Mononuclear cell (primary cell): ENCODE results near the gene RPGRIP1L. TPM values are rescaled to one million over a fixed set of nuclear protein-coding genes. Genes with fewer than 3 reads are reported as not detected.

Experiments used
- H3K27me3 ChIP-seq: 2 replicates; pipeline ENCODE4 v1.6.0; 2011; ENCODE audit warnings: low read length, control low read depth; ENCODE audit not compliant: insufficient read depth
- H3K4me1 ChIP-seq: 2 replicates; pipeline ENCODE4 v1.5.1; 2011; ENCODE audit warnings: mild to moderate bottlenecking, low read length, control low read depth; ENCODE audit not compliant: insufficient read depth
- H3K4me3 ChIP-seq: 2 replicates; pipeline ENCODE4 v1.5.1; 2011; ENCODE audit warnings: mild to moderate bottlenecking, low read length, moderate library complexity
- H3K9me3 ChIP-seq: 2 replicates; pipeline ENCODE4 v1.5.1; 2011; ENCODE audit warnings: low read depth, mild to moderate bottlenecking, control low read depth, low read length
- total RNA-seq: library from RNA; depleted of rRNA; stranded (reverse); fragments of >200 nt; gene quantifications from one replicate; pipeline ENCODE4 v1.2.3, GENCODE V29; 2012

The RPGRIP1L gene
- 0.84 TPM for total RNA-seq

- Histone ChIP-seq H3K27me3 (no peaks in the 10 kb centered on the region), H3K9me3 (no peaks in the 10 kb centered on the region), H3K4me3 (peak within 1 kb of the TSS; percentile 62), H3K4me1 (peaks cover 18% of the 10 kb centered on the region)
Observed at GRCh38 chr16:53703590-53704444, at the start of gene RPGRIP1L, which contains the start of gene FTO. TSS of gene RPGRIP1L (minus strand) at chr16:53703859. CDS start at chr16:53700723, 3,136 bp downstream. TSS of gene FTO (plus strand) at chr16:53704156.

DNA sequence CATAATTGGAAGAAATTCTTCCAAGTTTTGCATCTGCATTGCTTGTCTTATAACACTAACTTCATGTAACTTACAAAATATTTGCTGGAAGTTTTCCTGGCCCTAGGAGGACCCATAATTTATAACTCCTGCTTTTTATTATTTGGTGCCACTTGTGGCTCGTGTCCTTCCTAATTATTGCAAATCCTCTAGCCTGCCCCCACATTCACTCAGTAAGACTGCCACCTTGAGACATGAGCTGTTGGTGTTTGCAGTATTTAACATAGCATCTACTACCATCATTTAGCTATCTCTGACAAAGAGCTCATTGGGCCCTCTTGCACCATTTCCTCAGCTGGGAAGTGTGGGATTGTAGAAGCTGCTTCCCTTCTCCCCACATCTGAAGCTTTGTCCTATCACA lies 49.8 kb upstream of the RPGRIP1L start:
- Histone ChIP-seq H3K4me3 (no peak overlapping the region), H3K4me1 (no peaks in the 10 kb centered on the region), H3K27me3 (no peaks in the 10 kb centered on the region), H3K9me3 (no peaks in the 10 kb centered on the region)

- Histone ChIP-seq H3K4me1 (no peaks in the 10 kb centered on the region), H3K4me3 (no peak overlapping the region), H3K27me3 (no peaks in the 10 kb centered on the region), H3K9me3 (peaks cover 6% of the 10 kb centered on the region)
Observed at GRCh38 chr16:53752560-53752959, 48.9 kb upstream of the RPGRIP1L start.

GRCh38 chr16:53745753-53746266 lies 42.2 kb upstream of the RPGRIP1L start:
- Histone ChIP-seq H3K27me3 (no peaks in the 10 kb centered on the region), H3K9me3 (peaks cover 6% of the 10 kb centered on the region), H3K4me1 (peaks cover 8% of the 10 kb centered on the region)

GRCh38 chr16:53745086-53745485 lies 41.4 kb upstream of the RPGRIP1L start:
- no peaks in the 10 kb centered on the region for H3K27me3 ChIP-seq
- no peak overlapping the region for H3K4me3 ChIP-seq
- peaks cover 6% of the 10 kb centered on the region for H3K9me3 ChIP-seq
- H3K4me1 ChIP-seq = peaks cover 8% of the 10 kb centered on the region

More at GRCh38 chr16:53745753-53746266, 42.2 kb upstream of the RPGRIP1L start:
- H3K4me3 ChIP-seq = no peak overlapping the region

- Histone ChIP-seq H3K9me3 (peaks cover 6% of the 10 kb centered on the region), H3K27me3 (no peaks in the 10 kb centered on the region), H3K4me1 (peaks cover 8% of the 10 kb centered on the region), H3K4me3 (no peak overlapping the region)
Observed at GRCh38 chr16:53744449-53744848, 40.8 kb upstream of the RPGRIP1L start.

DNA sequence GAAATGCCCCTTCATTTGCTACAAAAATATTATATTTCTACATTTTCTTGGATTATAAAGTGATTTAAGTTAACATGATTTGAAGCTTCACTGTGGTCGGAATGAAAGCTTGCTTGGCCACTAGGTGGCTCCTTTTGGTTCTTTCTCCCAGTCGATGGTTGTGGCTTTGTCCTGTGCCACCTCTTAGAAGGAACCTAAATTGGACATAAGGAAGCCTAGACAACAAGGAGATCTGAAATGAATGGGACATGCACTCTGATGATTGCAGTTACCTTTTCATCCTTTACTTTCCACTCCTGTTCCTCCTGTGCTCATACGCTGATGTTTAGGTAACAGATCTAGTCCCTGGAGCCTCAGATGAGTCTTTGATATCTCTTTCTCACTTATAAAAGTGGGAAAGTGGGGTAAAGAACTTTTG lies 39.5 kb upstream of the RPGRIP1L start:
- Histone ChIP-seq H3K9me3 (peaks cover 6% of the 10 kb centered on the region), H3K4me1 (peaks cover 8% of the 10 kb centered on the region), H3K4me3 (no peak overlapping the region), H3K27me3 (no peaks in the 10 kb centered on the region)

- peaks cover 8% of the 10 kb centered on the region for H3K4me1 ChIP-seq
- H3K4me3 ChIP-seq = no peak overlapping the region
- no peaks in the 10 kb centered on the region for H3K27me3 ChIP-seq
- no peaks in the 10 kb centered on the region for H3K9me3 ChIP-seq
Observed at GRCh38 chr16:53741546-53741945, 37.9 kb upstream of the RPGRIP1L start.

GRCh38 chr16:53740933-53741531 lies 37.4 kb upstream of the RPGRIP1L start:
- Histone ChIP-seq H3K4me3 (no peak overlapping the region), H3K27me3 (no peaks in the 10 kb centered on the region), H3K4me1 (peaks cover 8% of the 10 kb centered on the region), H3K9me3 (no peaks in the 10 kb centered on the region)

DNA sequence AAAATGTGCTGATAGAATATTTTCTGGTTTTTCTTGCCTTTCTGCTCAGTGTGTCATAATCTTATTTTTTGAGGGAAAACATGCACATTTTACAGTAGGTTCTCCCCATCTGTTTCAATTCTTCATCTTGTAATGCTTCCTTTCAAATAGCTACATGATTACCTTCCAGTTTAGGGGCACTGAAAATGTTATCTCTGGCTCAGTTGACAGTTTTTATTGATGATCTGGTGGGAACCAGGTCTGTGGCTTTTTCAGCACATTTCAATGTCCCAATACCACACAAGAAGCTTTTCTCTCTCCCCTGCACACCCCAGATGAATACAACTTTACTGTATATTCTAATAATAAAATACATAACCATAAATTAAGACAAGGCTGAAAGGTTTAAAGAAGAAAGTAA lies 36.8 kb upstream of the RPGRIP1L start:
- H3K4me1 ChIP-seq = peaks cover 8% of the 10 kb centered on the region
- no peak overlapping the region for H3K4me3 ChIP-seq
- no peaks in the 10 kb centered on the region for H3K27me3 ChIP-seq
- no peaks in the 10 kb centered on the region for H3K9me3 ChIP-seq

DNA sequence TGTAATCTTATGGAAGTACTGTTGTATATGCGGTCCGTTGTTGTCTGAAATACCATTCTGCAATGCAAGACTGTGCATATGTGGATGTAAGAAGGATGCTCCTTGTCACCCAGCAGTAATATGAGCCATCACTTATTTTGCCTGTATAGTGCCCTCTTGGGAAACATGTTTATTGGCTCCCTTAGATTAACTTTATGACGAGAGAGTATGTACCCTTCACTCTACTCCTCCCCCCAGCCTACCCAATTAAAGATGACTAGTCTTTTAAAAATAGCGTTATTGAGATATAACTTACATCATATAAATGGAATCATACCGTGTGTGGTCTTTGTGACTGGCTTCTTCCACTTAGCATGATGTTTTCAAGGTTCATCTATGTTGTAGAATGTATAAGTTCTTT lies 33.9 kb upstream of the RPGRIP1L start:
- no peaks in the 10 kb centered on the region for H3K4me1 ChIP-seq
- no peaks in the 10 kb centered on the region for H3K9me3 ChIP-seq
- H3K4me3 ChIP-seq = no peak overlapping the region
- no peaks in the 10 kb centered on the region for H3K27me3 ChIP-seq

DNA sequence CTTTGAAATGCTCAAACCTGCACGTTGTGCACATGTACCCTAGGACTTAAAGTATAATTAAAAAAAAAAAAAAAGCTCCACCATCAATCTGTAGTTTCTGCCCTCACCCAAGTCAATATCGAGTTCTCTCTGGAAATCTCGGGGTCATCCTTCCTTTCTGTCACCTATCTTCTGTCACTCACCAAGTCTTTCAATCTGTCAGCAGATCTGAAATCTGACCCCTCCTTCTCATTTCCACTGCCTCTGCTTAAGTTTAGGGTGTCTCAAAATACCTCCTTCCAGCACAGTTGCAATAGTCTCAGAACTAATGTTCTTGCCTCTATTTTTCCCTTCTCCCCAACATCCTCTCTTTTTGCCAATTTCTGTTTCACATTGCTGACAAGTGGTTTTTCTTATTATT lies 32.6 kb upstream of the RPGRIP1L start:
- H3K4me3 ChIP-seq = no peak overlapping the region
- no peaks in the 10 kb centered on the region for H3K4me1 ChIP-seq
- H3K9me3 ChIP-seq = no peaks in the 10 kb centered on the region
- H3K27me3 ChIP-seq = no peaks in the 10 kb centered on the region

DNA sequence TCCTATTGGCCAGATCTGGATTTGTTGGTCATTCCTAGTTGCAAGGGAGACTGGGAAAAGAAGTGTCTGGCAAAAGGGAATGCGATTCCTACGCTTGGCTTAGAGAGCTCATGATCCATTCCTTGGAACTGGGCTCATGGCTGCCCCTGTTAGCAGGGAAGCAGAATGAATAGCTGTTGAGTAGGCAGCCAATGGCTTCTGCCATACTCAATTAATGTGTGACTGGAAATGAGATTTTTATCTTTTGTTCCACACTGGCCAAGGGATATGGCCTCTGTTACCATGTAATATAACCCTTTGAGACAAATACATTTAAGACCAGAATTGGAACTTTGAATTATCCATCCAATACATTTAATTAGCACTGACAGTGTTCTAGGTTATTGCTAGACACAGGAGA lies 31.2 kb upstream of the RPGRIP1L start:
- H3K4me1 ChIP-seq = no peaks in the 10 kb centered on the region
- H3K4me3 ChIP-seq = no peak overlapping the region
- no peaks in the 10 kb centered on the region for H3K27me3 ChIP-seq

GRCh38 chr16:53732296-53732929 lies 28.8 kb upstream of the RPGRIP1L start:
- Histone ChIP-seq H3K9me3 (no peaks in the 10 kb centered on the region), H3K4me1 (no peaks in the 10 kb centered on the region), H3K4me3 (no peak overlapping the region), H3K27me3 (no peaks in the 10 kb centered on the region)

More for the DNA sequence above, 31.2 kb upstream of the RPGRIP1L start:
- H3K9me3 ChIP-seq = no peaks in the 10 kb centered on the region

- H3K27me3 ChIP-seq = no peaks in the 10 kb centered on the region
- no peaks in the 10 kb centered on the region for H3K9me3 ChIP-seq
- no peaks in the 10 kb centered on the region for H3K4me1 ChIP-seq
- H3K4me3 ChIP-seq = no peak overlapping the region
Observed at GRCh38 chr16:53730693-53731092, 27.0 kb upstream of the RPGRIP1L start.
